ENCODE measurements around the gene SCUBE1.

GRCh38 chr22:43384863-43385262 is 41.7 kb upstream of the SCUBE1 start:
- TF ChIP-seq CTCF (conservative IDR thresholded peaks at IDR 0.05; ENCODE audit: low read depth in 2 of 2) (no peak), CREB1 (CRISPR knock-in tag; IDR thresholded peaks at IDR 0.05; ENCODE audit: low read depth) (no peak), REST (IDR thresholded peaks at IDR 0.05; ENCODE audit: unreplicated experiment) (no peak), ZNF114 (CRISPR knock-in tag; IDR thresholded peaks at IDR 0.05) (no peak), EZH2 (IDR thresholded peaks at IDR 0.05; ENCODE audit: low read depth, unreplicated experiment) (no peak), EZH2phosphoT487 (IDR thresholded peaks at IDR 0.05; ENCODE audit: unreplicated experiment) (no peak), STAT1 (IDR thresholded peaks at IDR 0.05; ENCODE audit: unreplicated experiment) (no peak)
